Bone marrow (tissue), 2 donors: ENCODE results near the gene CACNA1C.

ENCODE experiments used
- DNase-seq, 2 donors: peaks; one replicate each; lab custom pipeline; 2025; lab: John Stamatoyannopoulos, UW

Gene CACNA1C

DNA sequence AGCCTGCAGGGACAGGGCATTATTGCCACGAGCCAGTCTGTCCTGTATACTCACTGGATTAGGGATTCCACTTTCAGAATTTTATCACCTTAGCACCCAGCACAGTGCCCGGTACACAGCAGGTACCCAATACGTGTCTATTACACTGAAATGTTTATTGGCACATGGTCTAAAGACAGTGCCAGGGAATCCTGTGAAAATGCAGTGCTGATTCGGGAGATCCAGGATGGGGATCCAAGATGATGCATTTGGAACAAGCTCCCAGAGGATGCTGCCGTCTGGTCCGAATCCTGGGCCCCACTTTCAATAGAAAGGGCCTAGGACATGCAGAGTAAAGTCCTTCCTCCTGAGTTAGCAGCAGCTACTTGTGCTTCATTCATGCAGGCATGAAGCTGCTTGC, 230.7 kb downstream of the CACNA1C start:
- no peak for DNase-seq

DNA sequence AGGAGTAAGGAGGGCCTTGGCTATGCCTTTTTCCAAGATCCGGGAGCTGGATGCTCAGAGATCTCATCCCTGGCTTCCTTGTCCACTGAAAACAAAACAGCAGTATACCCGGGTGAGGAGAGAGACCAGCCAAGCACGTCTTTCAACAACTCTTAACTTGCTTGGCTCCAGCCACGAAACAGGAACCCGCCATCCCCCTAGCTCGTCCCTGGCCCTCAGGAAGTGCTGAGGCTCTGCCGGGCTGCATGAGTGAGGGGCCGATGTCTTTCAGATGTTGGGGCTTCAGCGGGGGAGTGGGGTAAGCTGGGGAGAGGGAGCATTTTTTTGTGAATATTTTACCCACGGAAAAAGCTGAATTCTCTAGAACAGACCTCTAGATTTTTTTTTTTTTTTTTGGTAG, 231.1 kb downstream of the CACNA1C start:
- peak in 1 of 2 donors; percentile 16 for DNase-seq

DNA sequence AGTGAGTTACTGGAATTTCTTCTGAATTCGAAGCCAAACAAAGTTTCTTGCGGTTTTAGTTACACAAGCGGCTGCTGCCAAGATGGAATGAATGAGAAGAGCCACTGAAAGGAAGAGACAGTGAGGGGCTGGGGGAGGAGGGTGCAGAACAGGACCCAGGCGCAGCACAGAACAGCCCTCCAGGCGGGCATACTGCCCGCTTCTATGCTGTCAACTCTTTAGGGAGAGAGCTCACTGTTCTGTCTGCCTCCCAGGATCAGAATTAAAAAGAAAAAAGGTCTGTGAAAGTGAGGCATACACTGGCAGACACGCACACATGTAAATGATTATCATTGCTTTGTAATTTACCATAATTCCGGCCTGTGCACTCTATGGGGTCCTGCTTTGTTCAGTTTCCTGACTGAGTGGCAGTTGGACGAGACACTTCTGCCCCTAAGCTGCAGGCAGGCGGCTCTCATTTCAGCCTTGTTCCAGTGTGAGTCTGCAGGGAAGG, 231.6 kb downstream of the CACNA1C start:
- DNase-seq, result no peak

DNA sequence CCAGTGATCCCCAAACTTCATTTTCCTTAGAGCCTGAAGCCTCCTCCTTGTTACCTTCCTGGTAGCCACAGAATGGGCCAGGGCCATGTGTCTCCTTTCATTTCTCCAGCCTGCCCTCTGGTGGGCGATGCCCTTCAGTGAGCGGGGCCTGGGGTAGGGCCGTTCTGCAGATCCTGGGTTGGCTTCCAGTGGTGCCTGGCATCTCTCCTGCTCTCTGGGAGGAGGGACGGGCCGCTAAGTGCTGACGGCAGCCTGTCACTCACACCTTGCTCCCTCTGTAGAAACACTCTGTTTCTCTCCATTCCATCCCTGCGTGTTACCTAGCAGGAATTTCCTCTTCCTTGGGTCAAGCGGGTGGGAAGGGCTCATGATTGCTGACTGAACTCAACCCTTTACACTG, 232.1 kb downstream of the CACNA1C start:
- peak; percentile 10 to 35 for DNase-seq

DNA sequence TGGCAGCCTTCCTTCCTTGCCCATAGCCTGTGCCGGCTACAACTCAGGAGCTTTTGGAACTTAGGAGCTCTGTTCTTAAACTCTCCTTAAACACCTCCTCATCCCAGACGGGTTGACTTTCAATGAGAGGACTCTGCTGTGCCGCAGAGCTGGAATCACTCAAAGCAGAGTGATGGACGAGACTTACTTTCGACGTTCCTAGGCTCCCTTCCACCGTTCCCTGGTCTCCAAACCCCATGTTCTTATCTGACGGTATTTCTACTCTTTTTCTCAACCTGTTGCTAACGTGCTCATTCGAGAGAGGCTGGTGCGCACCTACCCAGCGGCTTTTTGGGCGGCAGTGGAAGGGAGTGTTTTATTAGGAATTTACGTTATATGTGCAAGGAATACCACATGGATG, 232.7 kb downstream of the CACNA1C start:
- DNase-seq, result no peak

DNA sequence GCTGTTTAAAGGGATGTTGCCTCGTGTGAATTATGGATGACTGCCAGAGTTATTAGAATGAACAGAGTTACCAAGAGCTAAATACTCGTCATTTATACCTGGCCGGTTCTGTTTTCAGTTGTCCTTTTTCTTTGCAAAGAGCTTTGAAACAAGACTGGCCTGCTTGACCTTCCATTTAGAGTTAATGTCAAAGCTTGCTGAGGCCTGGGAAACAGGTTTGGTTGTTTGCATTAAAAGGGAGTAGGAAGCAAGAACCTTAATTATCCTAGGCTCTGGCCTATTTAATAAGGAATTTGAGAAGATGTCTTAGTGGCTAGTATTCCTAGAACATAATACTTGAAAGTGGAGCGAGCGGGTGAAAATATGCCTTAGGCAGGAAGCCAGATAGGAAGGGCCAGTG, 233.3 kb downstream of the CACNA1C start:
- no peak for DNase-seq

DNA sequence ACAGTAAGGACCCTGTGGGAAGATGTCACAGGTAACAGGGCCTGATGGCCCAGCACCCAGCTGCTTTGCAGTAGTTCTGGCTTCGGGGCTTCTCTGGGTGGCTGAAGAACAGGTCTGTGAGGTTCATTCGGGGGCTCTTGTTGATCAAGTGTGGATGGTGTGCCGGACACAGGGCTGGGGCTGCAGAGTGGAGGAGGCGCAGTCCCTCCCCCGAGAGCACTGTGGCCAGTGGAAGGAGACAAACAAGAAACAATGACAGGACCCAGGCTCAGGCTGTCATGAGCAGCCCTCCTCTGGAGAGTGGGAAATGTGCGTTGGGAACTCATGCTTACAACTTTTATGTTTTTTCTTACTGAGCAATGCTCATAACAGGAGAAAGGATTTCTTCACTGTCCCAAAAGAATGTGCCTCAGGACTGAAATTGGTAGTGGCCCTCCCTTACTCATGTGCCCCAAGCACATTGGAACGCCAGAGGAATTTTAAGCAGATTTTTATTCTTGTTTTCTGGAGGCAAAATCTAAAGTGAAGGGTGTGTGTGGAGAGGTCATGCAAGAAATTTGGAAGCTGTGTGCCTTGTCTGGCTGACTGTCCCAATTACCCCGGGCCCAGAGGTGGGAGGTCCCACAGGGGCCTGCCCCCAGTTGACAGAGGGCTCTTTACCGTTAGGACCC, 233.8 kb downstream of the CACNA1C start:
- DNase-seq, result no peak

DNA sequence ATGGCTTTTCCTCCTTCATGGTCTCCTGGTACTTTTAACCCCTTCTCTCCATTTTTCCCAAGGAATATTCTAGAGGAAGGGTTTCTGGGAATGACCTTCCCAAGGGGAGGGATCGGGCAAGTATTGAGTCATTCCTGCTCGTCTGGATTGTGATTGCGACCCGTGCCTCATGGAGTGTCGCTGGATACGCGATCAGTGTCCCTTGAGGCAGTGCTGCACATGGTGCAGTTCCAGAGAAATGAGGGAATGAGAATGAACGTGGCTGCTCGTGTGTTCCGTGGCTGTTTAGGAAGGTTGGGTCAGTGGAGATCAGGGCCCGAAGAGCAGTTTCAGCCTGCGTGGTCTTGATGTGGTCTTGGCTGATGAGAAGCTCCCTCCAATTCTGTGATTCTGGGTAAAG, 234.4 kb downstream of the CACNA1C start:
- no peak for DNase-seq

DNA sequence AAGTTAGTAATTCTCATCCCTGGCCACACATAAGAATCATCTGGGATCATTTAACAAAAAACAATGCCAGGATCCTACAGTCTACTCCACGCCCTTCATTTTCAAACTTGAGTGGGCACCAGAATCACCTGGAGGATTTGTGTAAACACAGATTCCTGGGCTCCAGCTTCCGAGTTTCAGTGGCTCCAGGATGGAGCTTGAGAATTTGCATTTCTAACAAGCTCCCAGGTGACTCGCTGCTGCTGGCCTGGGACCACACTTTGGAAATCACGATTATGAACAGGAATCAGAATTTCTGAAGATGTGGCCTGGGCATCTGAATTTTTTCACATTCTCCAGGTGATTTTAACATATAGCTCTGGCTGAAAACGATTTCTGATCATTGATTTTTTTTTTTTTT, 234.8 kb downstream of the CACNA1C start:
- no peak for DNase-seq

DNA sequence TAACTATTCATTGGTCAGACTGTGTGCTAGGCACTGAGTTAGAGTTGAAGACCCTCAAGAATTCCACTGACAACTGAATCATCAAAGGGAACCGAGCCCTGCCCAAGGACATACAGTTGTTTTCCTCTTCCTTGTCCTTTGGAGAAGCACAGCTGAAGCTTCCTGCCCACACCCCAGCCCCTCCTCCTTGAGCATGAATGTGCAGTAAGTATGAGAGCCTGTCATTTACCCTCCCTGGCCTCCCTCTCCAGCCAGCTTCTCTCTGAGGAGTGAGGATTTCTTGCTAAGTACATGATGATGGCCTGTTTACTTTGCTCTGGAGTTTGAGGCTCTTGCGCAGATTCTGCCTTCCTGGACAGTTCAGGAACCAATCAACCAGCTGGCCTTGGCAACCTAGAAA, 235.2 kb downstream of the CACNA1C start:
- peak in 1 of 2 donors; percentile 56 for DNase-seq

DNA sequence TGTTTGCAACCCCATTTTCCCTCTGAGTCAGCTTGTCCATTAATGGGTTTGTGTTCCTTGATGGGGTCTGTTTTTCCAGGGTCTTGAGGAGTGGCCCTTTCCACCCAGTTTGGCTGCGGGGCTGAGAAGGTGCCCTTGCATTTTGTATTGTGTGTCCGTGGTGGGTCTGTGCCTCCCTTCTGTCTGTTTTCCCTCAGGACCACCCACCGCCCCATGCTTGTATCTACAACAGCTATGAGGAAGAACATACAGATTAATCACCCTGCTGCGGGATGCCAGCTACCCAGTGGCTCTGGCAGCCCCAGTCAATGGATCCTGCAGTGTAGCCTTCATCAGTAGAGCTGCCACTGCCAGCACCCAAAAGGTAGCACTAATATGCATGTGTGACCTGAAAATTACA, 235.7 kb downstream of the CACNA1C start:
- DNase-seq, result no peak

DNA sequence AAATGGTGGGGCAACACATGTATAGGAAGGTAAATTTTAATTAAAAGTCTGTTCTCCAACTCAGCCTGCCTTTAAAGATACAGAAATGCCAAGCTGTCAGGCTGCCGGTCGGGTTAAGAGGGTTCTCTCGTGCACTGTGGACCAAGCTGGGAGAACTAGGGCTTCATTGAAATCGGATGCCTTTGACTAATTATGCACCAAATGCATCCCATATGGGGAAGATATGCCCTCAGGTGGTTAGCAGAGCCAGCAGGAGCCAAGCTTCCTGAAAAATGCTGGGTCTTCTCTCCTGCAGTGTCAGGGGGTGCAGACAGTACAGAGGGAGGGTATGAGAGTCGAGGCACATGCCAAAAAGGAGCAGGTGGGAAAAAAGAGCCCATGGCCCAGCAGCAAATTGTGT, 236.1 kb downstream of the CACNA1C start:
- DNase-seq, result no peak

DNA sequence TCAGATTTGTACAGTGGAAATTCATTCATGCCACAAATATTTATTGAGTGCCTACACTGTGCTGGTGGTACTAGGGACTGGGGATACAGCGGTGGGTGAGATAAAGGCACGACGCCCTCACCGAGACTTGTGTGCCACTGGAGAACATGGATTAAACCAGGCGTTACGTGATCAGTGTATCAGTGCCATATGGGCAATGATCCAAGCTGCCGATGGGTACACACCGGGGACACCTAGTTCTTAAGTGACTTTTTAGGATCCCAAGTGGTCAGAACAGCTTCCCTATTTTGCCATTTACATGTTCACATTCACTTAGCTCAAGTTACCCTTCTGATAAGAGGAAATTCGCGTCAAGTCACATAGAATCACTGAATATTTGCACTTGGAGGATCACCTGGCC, 236.7 kb downstream of the CACNA1C start:
- no peak for DNase-seq

DNA sequence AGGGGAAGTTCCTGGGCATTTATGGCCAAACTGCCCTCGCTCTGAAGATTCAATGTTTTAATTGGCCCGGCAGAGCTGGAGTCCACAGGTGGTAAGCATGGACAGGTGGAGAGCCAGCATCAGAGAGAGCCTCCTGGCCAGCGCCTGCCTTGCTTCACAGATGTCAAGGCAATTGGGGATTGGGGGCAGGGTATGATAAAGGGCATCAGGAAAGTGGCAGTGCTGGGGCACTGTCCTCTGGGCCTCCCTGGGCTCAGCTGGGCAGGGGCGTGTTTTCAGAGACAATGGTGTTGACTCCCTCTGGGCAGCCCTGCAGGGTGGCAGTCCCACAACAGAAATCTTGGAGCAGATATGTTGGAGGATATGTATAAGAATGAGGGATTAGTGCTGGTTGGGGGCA, 237.3 kb downstream of the CACNA1C start:
- DNase-seq, result no peak

DNA sequence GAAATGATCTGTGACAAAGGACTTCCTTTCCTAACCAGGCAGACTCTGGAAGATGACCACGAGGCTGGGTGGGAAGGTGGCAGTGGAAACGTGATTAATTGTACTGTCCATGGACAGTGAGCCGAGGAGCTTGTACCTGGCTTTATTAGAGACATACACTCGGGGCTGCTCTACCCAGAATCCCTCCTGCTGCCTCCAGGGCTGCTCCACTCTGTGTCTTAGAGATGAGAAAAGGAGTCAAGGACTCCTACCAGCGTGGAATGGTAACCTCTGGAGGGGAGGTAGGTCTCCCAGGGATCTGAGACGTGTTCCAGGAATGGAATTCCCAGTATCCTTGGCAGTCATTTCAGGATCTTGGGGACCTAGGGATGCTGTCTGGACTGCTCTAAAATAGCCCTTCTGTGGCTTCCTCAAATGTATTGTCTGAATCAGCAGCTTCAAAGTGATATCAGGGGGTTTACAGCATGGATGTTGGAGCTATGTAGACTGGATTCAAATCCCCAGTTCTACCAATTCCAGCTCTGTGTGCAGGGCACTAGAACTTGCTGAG, 237.8 kb downstream of the CACNA1C start:
- DNase-seq, result no peak

DNA sequence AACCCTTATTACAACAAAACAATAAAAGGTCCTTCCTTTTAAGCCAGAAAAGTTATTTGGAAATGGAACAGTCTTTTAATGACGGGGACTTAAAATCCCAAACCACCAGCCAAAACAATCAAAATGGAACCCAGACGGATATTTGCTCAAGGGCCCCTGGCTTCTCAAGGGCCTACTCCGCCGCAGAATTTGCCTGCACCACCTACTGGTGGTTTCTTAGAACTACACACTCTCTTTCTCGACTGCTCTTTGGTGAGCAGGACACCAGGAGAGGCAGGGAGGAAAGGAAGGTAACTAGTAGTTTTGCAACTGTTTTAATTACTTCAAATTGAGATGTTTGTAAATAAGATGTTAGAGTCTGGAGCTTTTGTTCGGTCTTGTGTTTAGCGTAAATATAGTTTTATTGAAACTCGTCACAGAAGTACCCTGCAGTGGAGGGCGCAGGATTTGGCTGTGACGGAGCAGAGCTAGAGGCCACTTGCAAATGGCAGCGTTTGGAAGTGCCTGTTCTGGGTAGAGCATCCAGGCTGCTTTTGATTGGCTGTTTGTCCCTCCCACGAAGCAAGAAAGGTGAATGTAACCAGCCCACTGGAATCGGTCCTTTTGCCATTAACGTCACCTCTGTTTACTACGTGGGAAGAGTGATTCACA, 238.5 kb downstream of the CACNA1C start:
- peak in 1 of 2 donors; percentile 9 for DNase-seq

DNA sequence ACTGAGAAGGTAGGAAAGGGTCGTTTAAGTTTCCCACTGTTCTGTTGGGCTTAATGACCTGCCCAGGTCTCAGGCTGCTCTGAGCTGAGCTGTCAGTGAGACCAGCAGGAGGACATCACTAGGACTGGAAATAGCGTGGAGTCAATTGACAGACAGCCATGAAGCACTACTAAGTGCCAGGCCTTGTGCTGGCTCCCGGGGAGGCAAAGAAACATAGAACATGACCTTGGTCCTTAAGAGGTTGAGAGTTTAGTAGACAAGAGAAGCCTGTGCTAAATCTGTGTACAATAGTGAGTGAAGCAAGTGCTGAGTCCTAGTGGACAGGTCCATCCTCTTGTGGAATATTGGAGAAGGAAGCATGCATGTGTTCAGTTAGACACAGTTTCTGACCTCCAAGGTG, 239.2 kb downstream of the CACNA1C start:
- no peak for DNase-seq

DNA sequence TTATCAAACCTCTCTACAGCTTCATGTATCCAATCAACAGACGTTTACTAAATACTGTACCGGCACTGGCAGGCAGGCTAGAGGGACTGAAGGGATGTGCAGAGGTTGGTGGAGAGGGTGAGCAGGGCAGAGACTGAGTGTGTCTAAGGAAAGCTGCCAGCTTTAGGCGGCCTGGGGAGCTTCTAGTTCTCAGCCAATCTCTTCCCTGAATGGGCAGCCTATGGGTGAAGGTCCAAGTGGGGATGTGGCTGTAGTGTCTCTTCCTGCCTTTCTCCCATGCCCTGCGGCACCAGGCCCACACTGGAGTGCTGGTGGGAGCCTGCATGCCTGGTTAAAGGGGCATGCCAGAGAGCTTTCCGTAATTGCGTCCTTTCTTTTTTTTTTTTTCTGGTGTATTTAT, 239.8 kb downstream of the CACNA1C start:
- no peak for DNase-seq

DNA sequence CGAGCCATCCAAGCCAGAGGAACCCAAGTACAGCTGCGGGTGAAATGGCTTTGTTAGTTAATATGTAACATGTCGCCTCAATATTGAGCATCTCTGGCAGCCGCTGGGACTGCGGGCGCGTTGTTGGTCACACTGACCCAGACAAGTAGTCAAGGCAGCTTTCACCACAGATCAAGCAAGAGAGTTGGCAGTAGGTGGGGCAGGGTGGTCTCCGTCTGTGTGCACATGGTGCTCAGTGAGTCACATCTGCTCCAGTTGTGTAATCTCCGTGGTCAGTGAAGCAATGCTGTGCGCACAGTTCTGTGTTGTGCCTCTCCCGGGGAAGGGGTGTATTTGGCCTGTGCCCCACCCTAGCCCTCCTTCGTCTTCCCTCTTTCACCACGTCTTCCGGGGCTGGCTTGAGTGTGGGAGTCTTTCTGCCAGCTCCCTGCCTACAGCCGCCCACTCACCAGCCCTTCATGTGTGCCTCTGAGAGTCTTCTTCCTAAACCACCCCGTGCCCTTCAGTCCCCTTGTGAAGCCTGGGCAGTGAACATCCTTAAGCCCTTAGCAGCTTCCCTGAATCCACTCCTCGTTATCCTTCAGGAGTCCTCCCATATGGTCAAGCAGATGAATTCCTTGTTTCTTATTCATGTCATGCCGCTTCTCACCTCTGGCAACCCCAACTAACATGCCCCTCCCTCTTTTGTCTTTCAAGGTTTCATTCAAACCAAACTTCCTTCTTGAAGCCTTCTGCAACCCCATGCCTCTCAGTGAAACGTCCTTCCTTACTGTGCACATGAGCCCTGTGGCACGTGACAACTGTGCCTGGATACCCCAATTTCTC, 242.1 kb downstream of the CACNA1C start:
- peak; percentile 67 to 69 for DNase-seq

DNA sequence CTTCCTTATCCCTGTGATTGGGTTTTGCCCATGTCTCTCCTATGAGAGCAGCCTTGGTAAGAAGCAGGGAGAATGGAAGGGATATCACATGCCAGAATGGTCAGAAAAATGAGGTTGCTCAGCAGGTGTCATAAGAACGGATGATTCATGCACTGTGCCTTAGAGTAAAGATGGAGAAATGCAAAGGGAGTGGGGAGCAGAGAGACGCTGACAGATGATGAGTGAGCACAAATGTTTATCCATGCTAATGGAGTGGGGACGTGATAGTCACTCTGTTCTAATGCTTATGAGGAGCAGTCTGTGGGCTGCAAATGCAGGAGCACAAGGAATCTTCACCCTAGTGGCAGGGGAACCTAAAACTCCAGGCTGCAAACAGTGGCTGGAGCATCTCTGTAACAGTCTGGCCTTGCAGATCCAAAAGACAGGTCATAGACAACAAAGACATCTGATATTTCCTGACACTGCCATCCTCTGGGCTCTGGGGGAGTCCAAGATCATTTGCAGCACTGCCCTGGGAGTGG, 243.2 kb downstream of the CACNA1C start:
- no peak for DNase-seq

DNA sequence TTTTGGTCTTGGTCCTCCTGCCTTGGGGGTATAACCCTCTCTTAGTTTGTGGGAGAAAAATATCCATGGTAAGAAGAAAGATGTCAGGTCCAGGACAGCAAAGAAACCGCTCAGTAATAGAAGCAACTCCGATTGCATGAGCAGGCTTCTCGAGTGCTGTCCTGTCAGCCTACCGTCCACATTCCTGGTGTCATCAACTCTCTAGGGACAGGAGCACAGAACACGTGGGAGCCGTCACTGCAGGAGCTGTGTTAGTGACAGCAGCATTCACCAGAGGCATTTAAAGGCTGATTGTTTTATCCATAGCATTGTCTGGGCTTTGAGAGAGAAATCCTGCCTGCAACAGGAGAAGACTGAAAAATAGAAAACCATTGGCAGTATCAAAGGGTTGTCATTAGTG, 244.2 kb downstream of the CACNA1C start:
- no peak for DNase-seq

DNA sequence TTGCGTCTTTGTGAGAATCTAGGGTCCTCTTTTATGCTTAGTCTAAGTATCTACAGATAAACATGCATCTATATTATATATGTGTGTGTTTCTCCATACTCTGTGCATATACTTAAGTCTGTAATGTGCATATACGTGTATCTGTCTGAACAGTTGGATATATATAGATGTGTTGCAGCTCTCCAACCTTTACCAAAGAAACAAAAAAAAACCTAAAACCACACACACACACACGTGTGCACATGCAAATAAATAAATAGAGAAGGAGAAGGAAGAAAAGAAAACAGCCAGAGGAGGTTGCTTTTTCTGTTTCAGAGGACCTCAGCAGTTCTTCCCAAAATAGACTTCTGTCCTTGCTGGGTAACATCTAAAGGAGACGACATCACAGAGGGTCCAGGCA, 244.9 kb downstream of the CACNA1C start:
- DNase-seq, result no peak
